MG63 (cell line): ENCODE data around the gene HTRA1. TPM values are rescaled to one million over a fixed set of nuclear protein-coding genes. Genes with fewer than 3 reads are reported as not detected.

Experiments used
- DNase-seq: peaks from one replicate; pipeline ENCODE4 v3.0.0-alpha.2; 2020
- H3K27me3 ChIP-seq: fragments of 250-450 bp; sonication (Bioruptor Pico); 2 replicates; pipeline ENCODE4 v1.5.1; 2020; ENCODE audit warnings: mild to moderate bottlenecking, moderate library complexity
- H3K36me3 ChIP-seq: fragments of 250-450 bp; sonication (Bioruptor Pico); 2 replicates; pipeline ENCODE4 v1.5.1; 2020; ENCODE audit warnings: mild to moderate bottlenecking, moderate library complexity
- H3K4me3 ChIP-seq: fragments of 250-450 bp; sonication (Bioruptor Pico); 2 replicates; pipeline ENCODE4 v1.5.1; 2020; ENCODE audit warnings: mild to moderate bottlenecking, moderate library complexity
- H3K9me3 ChIP-seq: fragments of 250-450 bp; sonication (Bioruptor Pico); 2 replicates; pipeline ENCODE4 v1.5.1; 2020; ENCODE audit warnings: mild to moderate bottlenecking, moderate library complexity
- total RNA-seq: library from RNA; depleted of rRNA; stranded (reverse); fragments of >200 nt; shearing (Covaris generic); gene quantifications from 2 replicates; pipeline ENCODE4 v1.2.3, GENCODE V29; 2014; ENCODE audit warnings: low replicate concordance

HTRA1 gene
- total RNA-seq, 1 experiment from 2014 or later, result 26.0 TPM

DNA sequence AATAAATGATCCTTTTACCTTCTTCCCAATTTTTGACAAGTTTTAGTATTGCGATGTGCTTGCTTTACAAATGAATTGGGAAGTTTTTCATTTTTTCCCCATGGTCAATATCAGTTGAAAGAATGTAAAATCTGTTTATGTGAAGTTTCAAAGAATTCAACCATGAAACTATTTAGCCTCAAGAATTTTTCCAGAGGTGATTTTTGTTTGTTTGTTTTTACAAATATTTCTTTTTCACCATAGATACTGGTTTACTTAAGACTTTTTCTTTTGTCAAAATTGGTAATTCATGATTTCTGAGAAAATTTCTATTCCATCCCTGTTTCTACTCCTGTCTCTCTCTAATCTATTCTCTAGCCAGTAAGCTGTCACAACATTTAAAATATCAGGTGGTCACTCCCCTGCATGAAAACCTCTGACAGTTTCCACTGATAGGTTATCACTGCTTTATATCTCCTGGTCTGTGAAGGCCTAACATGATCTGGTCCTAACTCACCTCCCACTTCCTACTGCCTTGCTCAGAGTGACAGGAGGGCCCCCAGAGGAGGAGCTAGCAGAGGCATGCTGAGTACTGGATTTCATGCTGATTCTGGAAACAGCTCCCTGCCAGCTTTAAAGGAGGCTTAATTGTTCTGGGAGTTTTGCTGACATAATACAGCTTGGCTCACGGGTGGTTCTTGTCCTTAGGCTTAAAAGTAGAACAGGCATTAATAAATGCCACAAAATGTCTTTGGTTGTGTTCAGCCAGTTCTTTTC is 14.5 kb upstream of the HTRA1 start:
- Histone ChIP-seq H3K9me3 (peaks cover 2% of the 10 kb centered on the region; the same call in 1 of the 2 replicates), H3K36me3 (no peaks in the 10 kb centered on the region), H3K27me3 (no peaks in the 10 kb centered on the region), H3K4me3 (no peak overlapping the region)
- no peak for DNase-seq

DNA sequence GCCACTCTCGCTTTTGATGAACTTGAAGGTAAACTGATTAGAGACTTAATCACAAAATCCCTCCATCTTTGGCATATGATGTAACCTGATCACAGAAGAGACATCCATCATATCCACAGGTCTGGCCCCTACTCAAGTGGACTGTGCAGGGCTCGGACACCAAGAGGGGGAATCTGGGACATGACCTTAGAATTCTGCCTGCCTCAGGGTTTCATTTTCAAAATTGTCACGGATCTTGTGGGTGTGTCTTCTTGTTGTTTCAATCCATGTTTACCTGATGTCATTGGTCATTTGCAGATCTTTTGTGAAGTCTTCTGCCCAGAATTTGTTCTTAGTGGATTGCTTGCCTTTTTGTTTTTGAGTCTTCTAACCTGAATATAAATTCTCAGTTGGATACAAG is 12.8 kb upstream of the HTRA1 start:
- Histone ChIP-seq H3K4me3 (no peak overlapping the region), H3K36me3 (no peaks in the 10 kb centered on the region), H3K9me3 (peaks cover 2% of the 10 kb centered on the region; the same call in 1 of the 2 replicates), H3K27me3 (no peaks in the 10 kb centered on the region)
- DNase-seq, result no peak

DNA sequence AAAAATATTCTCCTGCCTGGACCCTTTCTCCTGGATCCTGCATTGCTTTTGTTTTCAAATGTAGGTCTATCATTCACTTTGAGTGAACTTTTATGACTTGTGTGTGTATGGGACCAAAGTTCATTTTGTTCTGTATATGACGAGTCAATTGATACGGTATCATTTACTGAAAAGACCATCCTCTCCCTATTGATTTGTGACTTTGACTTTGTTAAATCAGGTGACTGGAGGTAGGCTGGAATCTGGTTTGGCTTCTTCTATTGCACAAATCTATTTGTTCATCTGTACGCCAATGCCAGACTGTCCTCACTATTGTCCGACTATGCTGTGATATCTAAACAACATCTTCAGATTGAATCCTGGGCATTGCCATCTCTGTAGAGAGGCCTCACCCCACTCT is 12.2 kb upstream of the HTRA1 start:
- peaks cover 2% of the 10 kb centered on the region; the same call in 1 of the 2 replicates for H3K9me3 ChIP-seq
- H3K27me3 ChIP-seq, result no peaks in the 10 kb centered on the region
- H3K36me3 ChIP-seq, result no peaks in the 10 kb centered on the region
- no peak for DNase-seq
- no peak overlapping the region for H3K4me3 ChIP-seq

DNA sequence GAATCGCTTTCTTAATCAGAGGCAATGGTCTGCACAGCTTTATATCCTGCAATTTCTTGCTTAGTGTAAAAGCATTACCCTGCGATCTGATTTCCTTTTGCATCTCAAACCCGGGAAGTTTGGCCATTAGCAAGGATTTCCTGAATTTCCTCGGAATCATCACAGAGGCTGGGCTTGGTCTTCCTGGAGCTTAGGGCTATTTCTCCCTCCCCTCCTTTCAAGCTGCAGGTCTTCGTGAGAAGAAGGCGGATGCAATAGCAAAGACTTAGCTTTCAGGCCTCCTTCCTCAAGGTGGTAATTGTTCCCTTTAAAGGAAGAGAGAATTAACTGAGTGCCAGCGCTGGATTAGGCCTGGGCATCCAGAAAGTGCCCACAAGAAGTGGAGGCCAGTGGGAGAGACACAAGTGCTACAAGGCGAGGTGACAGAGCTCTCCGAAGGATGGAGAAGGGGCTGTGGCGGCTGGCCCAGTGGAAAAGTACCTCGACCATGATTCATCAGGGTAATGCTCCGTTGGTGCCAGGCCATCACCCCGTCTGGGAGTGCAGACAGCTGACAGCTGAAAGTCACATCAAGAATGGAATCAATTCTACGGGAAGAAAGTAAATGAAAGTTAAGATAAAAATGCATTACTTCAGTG is 10.9 kb upstream of the HTRA1 start:
- Histone ChIP-seq H3K27me3 (no peaks in the 10 kb centered on the region), H3K4me3 (no peak overlapping the region), H3K9me3 (peaks cover 2% of the 10 kb centered on the region; the same call in 1 of the 2 replicates), H3K36me3 (no peaks in the 10 kb centered on the region)
- DNase-seq, result no peak

DNA sequence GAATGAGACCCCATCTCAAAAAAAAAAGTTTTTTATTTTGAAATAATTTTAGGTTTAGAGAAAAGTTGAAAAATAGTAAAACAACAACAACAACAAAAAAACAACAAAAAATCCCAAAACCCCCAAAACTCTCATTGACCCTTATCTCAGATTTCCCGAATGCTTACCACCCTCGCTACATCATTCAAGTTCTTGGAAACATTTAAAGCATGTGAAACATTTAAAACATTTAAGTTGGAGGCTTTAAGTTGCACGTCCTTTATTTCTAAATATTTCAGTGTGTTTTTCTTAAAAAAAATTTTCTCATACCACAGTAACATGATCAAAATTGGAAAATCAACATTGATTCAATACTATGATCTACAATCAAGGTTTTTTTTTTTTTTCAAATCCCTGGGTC is 7.3 kb upstream of the HTRA1 start:
- no peak for DNase-seq

DNA sequence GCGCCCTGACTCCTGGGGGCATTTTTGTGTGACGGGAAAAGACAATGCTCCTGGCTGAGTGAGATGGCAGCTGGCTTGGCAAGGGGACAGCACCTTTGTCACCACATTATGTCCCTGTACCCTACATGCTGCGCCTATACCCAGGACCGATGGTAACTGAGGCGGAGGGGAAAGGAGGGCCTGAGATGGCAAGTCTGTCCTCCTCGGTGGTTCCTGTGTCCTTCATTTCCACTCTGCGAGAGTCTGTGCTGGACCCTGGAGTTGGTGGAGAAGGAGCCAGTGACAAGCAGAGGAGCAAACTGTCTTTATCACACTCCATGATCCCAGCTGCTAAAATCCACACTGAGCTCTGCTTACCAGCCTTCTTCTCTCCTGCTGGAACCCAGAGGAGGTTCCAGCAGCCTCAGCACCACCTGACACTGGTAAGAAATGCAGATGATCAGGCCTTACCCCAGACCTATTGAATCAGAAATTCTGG is 6.7 kb upstream of the HTRA1 start, which contains the start of gene ARMS2:
ARMS2 (plus strand) TSS at position 51 of the 478 bp plus-strand sequence; CDS start at position 126, 75 bp downstream.
- no peaks in the 10 kb centered on the region for H3K36me3 ChIP-seq

More for the DNA sequence above, 7.3 kb upstream of the HTRA1 start:
- H3K36me3 ChIP-seq, result no peaks in the 10 kb centered on the region
- H3K9me3 ChIP-seq, result no peaks in the 10 kb centered on the region
- no peak overlapping the region for H3K4me3 ChIP-seq
- no peaks in the 10 kb centered on the region for H3K27me3 ChIP-seq

DNA sequence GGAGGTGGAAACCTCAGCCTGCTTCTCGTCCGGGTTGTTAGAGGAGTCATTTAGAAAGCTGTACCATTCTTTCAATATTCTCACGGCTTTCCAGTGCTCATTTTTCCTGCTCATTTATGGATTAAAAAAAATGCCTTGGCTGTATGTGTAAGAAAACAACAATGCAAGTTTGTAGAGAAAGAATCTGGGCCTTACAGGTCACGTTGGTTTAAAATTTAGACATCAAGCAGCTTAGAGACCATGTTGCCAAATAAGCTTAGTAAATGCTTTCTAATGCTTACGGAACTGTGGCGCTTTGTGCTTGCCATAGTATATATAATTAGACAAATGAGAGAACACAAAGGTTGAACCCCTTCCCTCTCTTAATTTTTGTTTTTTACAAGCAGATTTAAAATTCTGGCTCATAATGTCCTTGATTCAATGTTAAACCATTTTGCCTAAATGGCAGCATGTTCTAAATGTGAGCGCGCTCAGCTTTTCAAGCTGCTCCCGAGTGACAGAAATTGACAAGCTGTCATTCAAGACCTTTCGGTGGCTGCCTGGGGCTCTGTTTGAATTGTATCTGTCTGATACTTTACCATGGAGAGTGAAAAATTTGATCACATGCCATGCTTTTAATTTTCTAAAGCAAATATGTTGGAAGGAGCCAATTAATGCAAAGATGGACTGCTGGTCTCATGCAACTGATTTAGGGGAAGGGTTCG is 5.8 kb upstream of the HTRA1 start:
- Histone ChIP-seq H3K9me3 (no peaks in the 10 kb centered on the region), H3K4me3 (no peak overlapping the region), H3K27me3 (no peaks in the 10 kb centered on the region), H3K36me3 (no peaks in the 10 kb centered on the region)
- DNase-seq, result no peak

More for the DNA sequence above, 6.7 kb upstream of the HTRA1 start, which contains the start of gene ARMS2:
- H3K4me3 ChIP-seq, result no peak within 1 kb of the TSS
- H3K27me3 ChIP-seq, result no peaks in the 10 kb centered on the region
- DNase-seq, result no peak
- H3K9me3 ChIP-seq, result no peaks in the 10 kb centered on the region

DNA sequence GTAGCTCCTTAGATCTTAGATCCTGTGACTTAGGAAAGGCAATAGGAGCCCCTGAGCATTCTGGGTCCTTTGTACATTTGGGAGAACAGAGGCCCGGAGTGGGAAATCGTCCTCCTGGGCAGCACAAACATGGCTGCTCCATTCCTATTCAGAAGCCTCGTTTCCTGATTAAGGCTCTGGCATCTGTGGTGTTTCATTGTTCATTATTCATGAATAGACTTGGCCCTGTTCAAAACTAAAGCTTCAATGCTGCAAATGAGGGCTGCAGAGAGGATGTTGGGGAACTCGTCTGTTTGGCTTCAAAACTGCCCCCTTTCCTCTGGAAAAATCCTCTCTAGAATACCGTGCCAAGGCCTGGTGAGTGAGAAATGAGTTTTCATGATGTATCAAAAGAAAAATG is 3.4 kb upstream of the HTRA1 start:
- no peaks in the 10 kb centered on the region for H3K9me3 ChIP-seq
- H3K27me3 ChIP-seq, result no peaks in the 10 kb centered on the region
- no peaks in the 10 kb centered on the region for H3K36me3 ChIP-seq
- DNase-seq, result no peak
- no peak overlapping the region for H3K4me3 ChIP-seq

DNA sequence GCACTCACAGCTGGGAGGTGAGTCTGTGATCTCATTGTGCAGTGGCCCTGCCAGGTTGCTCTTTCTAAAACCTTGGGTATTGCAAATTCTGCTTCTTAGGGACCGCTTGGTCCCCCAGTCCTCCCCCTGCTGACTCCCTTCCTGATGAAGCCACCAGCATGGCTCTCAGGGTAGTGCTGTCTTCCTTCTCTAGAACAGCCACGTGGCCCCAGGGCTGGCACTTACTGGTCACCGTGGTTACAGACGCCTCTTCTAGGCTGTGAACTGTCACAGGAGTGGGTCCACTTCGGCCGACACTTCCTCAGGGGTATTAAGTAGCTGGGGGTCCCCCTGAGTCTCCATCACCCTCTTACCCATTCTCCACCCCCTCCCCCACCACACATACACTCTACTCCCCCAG is 2.7 kb upstream of the HTRA1 start:
- no peak overlapping the region for H3K4me3 ChIP-seq

DNA sequence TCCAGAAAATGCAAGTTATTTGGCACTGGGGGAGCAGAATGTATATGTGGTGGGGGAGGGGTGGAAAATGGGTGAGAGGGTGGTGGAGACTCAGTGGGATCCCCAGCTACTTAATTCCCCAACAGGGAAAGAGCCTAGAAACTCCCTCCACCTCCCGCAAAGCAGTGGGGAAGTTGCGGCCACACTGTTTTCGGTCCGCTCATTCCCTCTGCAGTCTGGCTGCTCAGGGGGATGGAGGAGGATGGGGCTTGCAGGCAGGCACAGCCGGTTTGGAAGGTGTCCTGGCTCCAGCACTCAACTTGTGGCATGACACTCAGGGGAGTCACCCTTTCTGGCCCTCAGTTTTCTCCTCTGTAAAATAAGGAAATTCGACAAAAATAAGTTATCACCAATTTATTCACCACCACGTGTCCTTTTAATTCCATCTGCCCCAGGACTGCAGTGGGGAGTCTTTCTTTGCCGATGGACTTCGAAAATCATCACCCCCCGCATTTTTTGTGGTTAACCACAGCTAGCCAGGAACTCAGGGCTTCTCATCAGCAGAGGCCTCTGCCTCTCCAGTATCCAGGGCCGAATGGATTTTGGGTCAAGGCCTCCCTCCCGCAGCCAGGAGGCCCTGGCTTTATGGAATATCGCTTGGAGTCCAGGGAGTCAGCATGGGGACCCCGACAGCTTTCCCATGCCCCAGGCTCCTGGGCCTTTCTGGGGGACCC is 1.6 kb upstream of the HTRA1 start:
- Histone ChIP-seq H3K9me3 (no peaks in the 10 kb centered on the region), H3K27me3 (no peaks in the 10 kb centered on the region), H3K36me3 (no peaks in the 10 kb centered on the region), H3K4me3 (no peak overlapping the region)
- DNase-seq, result no peak

More for the DNA sequence above, 2.7 kb upstream of the HTRA1 start:
- DNase-seq, result no peak
- no peaks in the 10 kb centered on the region for H3K27me3 ChIP-seq
- no peaks in the 10 kb centered on the region for H3K9me3 ChIP-seq
- H3K36me3 ChIP-seq, result no peaks in the 10 kb centered on the region

DNA sequence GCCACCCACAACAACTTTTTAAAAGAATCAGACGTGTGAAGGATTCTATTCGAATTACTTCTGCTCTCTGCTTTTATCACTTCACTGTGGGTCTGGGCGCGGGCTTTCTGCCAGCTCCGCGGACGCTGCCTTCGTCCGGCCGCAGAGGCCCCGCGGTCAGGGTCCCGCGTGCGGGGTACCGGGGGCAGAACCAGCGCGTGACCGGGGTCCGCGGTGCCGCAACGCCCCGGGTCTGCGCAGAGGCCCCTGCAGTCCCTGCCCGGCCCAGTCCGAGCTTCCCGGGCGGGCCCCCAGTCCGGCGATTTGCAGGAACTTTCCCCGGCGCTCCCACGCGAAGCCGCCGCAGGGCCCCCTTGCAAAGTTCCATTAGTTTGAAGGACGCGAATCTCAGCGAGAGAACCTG is 461 bp upstream of the HTRA1 start:
- Histone ChIP-seq H3K27me3 (no peaks in the 10 kb centered on the region), H3K9me3 (no peaks in the 10 kb centered on the region), H3K36me3 (no peaks in the 10 kb centered on the region), H3K4me3 (peak overlapping the region; percentile 44)
- no peak for DNase-seq

DNA sequence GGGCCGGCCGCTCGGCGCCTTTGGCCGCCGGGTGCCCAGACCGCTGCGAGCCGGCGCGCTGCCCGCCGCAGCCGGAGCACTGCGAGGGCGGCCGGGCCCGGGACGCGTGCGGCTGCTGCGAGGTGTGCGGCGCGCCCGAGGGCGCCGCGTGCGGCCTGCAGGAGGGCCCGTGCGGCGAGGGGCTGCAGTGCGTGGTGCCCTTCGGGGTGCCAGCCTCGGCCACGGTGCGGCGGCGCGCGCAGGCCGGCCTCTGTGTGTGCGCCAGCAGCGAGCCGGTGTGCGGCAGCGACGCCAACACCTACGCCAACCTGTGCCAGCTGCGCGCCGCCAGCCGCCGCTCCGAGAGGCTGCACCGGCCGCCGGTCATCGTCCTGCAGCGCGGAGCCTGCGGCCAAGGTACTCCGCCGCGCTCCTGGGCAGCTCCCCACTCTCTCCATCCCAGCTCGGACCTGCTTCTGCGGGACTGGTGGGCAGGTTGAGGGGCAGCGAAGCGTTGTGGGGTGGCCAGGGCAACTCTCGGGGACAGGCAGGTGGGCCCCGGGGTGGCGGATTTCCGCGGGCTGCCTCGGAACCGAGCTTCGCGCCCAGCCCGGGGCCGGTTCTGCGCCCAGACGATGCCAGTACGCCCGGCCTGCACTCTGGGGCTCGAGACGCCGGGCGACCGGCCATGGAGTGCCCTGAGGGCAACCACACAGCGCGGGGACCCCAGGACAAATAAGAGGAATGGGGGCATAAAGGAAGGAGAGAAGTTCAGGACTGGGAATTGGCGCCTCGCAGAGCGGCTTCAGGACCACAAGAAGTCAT is 578 bp downstream of the HTRA1 start:
- Histone ChIP-seq H3K36me3 (no peaks in the 10 kb centered on the region), H3K27me3 (no peaks in the 10 kb centered on the region)
- DNase-seq, result peak; percentile 31

DNA sequence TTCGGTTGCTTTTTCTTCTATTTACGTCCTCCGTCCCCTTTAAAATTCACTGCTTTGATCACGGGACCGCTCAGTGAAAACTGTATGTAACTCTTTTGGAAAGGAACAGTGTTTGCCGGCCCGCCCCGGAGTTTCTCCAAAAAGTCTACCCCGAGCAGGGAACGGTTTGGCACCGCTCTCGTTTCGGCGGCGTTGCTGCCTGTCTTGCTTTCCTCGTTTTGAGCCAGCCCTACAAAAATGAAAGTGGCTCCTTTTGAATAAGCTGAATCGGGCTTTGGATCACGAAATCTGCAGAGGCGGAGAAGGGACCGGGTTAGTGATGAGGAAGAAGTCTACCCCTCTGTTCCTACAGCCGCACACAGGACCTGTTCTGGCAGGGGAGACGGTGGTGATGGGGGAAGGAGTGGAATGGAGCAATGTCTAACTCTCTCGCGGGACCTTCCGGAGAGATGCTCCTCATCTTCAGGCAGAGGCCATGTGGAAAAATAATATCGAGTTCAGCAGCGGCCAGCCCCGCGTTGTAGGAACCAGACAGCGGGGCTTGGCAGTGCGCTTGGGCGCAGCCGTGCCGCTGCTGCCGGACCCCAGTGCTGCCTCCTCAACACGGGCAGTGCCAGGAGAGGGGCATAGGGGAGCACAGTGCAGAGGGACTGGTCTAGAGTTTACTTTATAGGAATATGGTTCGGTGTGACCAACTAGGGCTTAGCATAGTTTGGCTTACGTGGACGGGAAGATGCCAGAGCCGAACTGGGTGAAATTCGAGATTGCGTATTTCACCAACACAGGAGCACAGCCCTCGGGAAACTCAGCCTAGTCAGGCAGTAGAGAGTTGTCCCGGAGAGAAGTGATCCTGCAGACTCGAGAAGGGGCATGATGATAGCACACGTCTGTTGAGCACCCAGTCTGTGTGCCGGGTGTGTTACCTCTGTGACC is 1.4 kb downstream of the HTRA1 start:
- H3K36me3 ChIP-seq, result no peaks in the 10 kb centered on the region
- DNase-seq, result peak; percentile 64

More for the DNA sequence above, 578 bp downstream of the HTRA1 start:
- Histone ChIP-seq H3K9me3 (no peaks in the 10 kb centered on the region), H3K4me3 (peak overlapping the region; percentile 61)

DNA sequence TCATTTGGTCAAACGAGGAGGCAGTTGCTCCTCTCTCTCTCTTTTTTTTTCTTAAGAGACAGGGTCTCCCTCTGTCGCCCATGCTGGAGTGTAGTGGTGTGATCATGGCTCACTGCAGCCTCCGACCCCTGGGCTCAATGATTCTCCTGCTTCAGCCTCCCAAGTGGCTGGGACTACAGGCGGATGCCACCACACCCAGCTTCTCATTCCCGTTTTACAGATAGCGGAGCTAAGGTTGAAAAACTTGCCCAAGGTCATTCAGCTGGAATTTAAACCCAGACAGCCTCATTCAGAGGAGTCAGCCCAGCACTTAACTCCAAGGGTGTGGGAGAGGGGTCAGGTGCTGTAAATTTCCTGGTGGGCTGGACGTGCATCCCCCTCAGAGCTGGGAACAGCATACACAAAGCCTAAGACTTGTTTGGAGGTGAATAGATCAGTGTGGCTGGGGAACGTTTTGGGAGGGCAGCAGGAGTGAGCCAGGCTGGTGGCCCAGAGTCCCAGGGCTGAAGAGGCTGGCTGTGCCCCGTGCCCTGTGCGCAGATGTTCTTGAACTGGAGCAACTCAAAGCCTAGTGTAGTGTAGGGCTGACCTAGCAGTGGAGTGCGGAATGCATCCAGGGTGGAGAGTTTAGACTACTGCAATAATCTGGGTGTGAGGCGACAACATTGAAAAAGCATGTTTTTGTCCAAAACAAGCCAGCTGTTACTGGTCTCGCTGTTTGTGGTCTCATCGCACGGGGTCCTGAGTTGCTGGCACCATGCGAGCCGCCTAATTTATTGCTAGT is 2.3 kb downstream of the HTRA1 start:
- no peak overlapping the region for H3K4me3 ChIP-seq
- H3K27me3 ChIP-seq, result no peaks in the 10 kb centered on the region
- no peak for DNase-seq
- no peaks in the 10 kb centered on the region for H3K9me3 ChIP-seq
- H3K36me3 ChIP-seq, result no peaks in the 10 kb centered on the region

More for the DNA sequence above, 1.4 kb downstream of the HTRA1 start:
- Histone ChIP-seq H3K4me3 (peak overlapping the region; percentile 61), H3K9me3 (no peaks in the 10 kb centered on the region), H3K27me3 (no peaks in the 10 kb centered on the region)
